Kidney glomerular epithelial cell (primary cell): ENCODE results near the gene MTERF1.
"Not testable (repeated sequence)": the region's sequence is repeated elsewhere in the genome, so short reads cannot be mapped to it uniquely, and the experiment has no call there.

Source experiments
- DNase-seq: peaks from one replicate; lab custom pipeline; 2025; lab: John Stamatoyannopoulos, UW

MTERF1 gene

GRCh38 chr7:91880413-91881241 is at the start of gene MTERF1:
TSS of gene MTERF1 (minus strand) at chr7:91880702. CDS start at chr7:91880083, 619 bp downstream.
- DNase-seq, result peak; percentile 85

GRCh38 chr7:91929463-91929862 is 49.0 kb upstream of the MTERF1 start:
- DNase-seq, result no peak

GRCh38 chr7:91927912-91928311 is 47.4 kb upstream of the MTERF1 start:
- no peak for DNase-seq

GRCh38 chr7:91922857-91923256 is 42.4 kb upstream of the MTERF1 start:
- no peak for DNase-seq

- DNase-seq, result no peak
Observed at GRCh38 chr7:91918356-91918755, 37.9 kb upstream of the MTERF1 start.

- no peak for DNase-seq
Observed at GRCh38 chr7:91916051-91916440, 35.5 kb upstream of the MTERF1 start.

GRCh38 chr7:91915401-91916050 is 35.0 kb upstream of the MTERF1 start:
- DNase-seq, result no peak

GRCh38 chr7:91913612-91914011 is 33.1 kb upstream of the MTERF1 start:
- DNase-seq, result no peak

- peak; percentile 19 for DNase-seq
Observed at GRCh38 chr7:91912494-91912893, 32.0 kb upstream of the MTERF1 start.

- DNase-seq, result no peak
Observed at GRCh38 chr7:91911121-91911520, 30.6 kb upstream of the MTERF1 start.

GRCh38 chr7:91910171-91910570 is 29.7 kb upstream of the MTERF1 start:
- DNase-seq, result no peak

- DNase-seq, result no peak
Observed at GRCh38 chr7:91899563-91899962, 19.1 kb upstream of the MTERF1 start.

GRCh38 chr7:91898240-91898992 is 17.9 kb upstream of the MTERF1 start:
- no peak for DNase-seq

GRCh38 chr7:91894781-91895480 is 14.4 kb upstream of the MTERF1 start:
- DNase-seq, result no peak

- not testable (repeated sequence) for DNase-seq
Observed at GRCh38 chr7:91893699-91894098, 13.2 kb upstream of the MTERF1 start.

GRCh38 chr7:91892821-91893340 is 12.4 kb upstream of the MTERF1 start:
- peak; percentile 35 for DNase-seq

GRCh38 chr7:91892099-91892705 is 11.7 kb upstream of the MTERF1 start:
- no peak for DNase-seq

GRCh38 chr7:91888271-91889175 is 8.0 kb upstream of the MTERF1 start:
- DNase-seq, result not testable (repeated sequence)

- not testable (repeated sequence) for DNase-seq
Observed at GRCh38 chr7:91887336-91888213, 7.1 kb upstream of the MTERF1 start.
